ENCODE data around the gene PDXK. TPM values are rescaled to one million over a fixed set of nuclear protein-coding genes. Genes with fewer than 3 reads are reported as not detected.

The PDXK gene
- total RNA-seq, 1 experiment from 2014 or later = 210 TPM

DNA sequence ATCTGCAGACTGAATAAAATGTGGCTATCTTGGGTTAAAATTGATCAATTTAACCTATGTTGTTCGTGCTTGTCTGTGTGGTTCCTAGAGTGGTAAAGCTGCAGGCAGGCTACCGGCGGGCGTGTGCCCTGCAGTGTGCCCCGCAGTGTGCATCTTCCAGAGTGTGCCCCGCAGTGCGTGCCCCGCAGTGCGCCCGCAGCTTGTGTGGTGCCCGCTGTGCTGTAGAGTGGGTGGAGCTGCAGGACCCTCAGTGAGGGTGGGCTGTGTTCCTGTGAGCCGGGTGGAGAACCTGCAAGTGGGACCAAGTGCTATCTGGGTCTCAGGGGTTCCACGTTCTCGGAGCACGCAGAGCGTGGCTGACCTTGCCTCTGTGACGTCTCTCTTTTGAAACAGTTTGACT, 81.2 kb downstream of the PDXK start:
- intact Hi-C loops (cut with micrococcal nuclease) = no loop called here
- BruUV-seq (replicated peaks) = no TSS peak
- TF ChIP-seq, protein P1, sequence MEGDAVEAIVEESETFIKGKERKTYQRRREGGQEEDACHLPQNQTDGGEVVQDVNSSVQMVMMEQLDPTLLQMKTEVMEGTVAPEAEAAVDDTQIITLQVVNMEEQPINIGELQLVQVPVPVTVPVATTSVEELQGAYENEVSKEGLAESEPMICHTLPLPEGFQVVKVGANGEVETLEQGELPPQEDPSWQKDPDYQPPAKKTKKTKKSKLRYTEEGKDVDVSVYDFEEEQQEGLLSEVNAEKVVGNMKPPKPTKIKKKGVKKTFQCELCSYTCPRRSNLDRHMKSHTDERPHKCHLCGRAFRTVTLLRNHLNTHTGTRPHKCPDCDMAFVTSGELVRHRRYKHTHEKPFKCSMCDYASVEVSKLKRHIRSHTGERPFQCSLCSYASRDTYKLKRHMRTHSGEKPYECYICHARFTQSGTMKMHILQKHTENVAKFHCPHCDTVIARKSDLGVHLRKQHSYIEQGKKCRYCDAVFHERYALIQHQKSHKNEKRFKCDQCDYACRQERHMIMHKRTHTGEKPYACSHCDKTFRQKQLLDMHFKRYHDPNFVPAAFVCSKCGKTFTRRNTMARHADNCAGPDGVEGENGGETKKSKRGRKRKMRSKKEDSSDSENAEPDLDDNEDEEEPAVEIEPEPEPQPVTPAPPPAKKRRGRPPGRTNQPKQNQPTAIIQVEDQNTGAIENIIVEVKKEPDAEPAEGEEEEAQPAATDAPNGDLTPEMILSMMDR (IDR thresholded peaks at IDR 0.05; ENCODE audit: unreplicated experiment) = no peak
- Mint-ChIP-seq H3K36me3 (ENCODE audit: insufficient read depth, unreplicated experiment) (peaks cover 77% of the 10 kb centered on the region), H3K27ac (ENCODE audit: low read depth, unreplicated experiment) (no peak overlapping the region), H3K27me3 (ENCODE audit: insufficient read depth, unreplicated experiment) (no peaks in the 10 kb centered on the region), H3K4me1 (ENCODE audit: insufficient read depth, unreplicated experiment) (peaks cover 4% of the 10 kb centered on the region), H3K4me3 (ENCODE audit: unreplicated experiment) (no peak overlapping the region), H3K9me3 (ENCODE audit: unreplicated experiment) (no peaks in the 10 kb centered on the region)
- POLR2A ChIA-PET = interaction anchor here (1.0 kb wide), 1 partner anchor 10 kb away, joined by 7 read pairs; no protein-coding TSS in a partner anchor
- DNase-seq (ENCODE audit: unreplicated experiment) = no peak
- CTCF ChIA-PET = no interaction called here

DNA sequence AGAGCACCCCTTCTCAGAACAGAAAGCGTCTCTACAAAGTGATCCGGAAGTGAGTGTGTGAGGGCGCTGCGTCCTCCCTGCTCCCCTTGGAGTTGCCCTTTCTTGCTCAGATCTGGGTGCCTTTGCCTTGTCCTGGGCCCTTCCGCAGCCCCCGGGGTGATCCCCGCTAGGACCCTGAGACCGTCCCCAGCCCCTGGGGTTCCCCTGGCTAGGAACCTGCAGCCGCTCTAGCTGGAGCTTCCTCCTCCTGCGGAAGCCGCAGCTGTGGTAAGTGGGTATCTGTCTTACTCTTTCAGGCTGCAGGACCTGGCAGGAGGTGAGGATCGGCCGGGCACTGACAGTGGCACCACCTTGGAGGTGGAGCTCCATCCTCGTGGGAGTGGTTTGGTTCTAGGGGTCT, 81.6 kb downstream of the PDXK start:
- ChIA-PET CTCF (no interaction called here), POLR2A (interaction anchor here (1.0 kb wide), 1 partner anchor 10 kb away, joined by 7 read pairs; no protein-coding TSS in a partner anchor)
- intact Hi-C loops (cut with micrococcal nuclease) = no loop called here
- no peaks in the 10 kb centered on the region for H3K27me3 Mint-ChIP-seq (ENCODE audit: insufficient read depth, unreplicated experiment)
- peaks cover 4% of the 10 kb centered on the region for H3K4me1 Mint-ChIP-seq (ENCODE audit: insufficient read depth, unreplicated experiment)
- H3K36me3 Mint-ChIP-seq (ENCODE audit: insufficient read depth, unreplicated experiment) = peaks cover 73% of the 10 kb centered on the region
- H3K4me3 Mint-ChIP-seq (ENCODE audit: unreplicated experiment) = no peak overlapping the region
- H3K9me3 Mint-ChIP-seq (ENCODE audit: unreplicated experiment) = no peaks in the 10 kb centered on the region
- H3K27ac Mint-ChIP-seq (ENCODE audit: low read depth, unreplicated experiment) = no peak overlapping the region
- TF ChIP-seq, protein P1 (IDR thresholded peaks at IDR 0.05; ENCODE audit: unreplicated experiment) = no peak
- no peak for DNase-seq (ENCODE audit: unreplicated experiment)
- no TSS peak for BruUV-seq (replicated peaks)

DNA sequence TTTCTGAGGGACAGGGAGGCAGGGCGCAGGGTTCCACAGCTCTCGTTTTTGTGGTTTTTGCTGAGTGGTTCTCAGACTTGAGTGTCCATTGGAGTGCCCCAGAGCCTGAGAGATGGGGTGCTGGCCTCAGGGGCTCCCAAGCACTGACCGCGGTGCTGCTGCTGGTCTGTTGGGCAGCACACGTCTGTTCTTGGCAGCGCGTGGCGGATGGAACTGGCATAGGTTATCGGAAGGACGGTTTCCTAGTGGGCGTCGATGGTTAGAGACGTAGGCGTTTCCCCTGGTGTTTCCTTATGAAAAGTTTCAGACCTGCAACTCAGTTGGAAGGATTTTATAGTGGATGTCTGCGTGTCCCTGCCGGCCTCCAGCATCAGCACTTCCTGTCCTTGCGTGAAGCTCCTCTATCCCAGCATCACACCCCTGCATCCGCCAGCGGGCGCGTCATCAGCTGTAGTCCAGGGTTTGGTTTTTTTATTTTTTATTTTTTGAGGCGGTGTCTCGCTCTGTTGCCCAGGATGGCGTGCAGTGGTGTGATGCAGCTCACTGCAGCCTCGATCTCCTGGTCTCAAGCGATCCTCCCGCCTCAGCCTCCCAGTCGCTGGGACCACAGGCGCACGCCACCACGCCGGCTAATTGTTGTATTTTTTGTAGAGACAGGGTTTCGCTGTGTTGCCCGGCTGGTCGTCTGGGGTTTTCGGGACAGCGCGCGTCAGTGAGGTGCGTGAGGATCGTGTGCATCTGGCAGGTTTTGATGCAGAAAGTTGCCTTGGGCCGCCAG, 82.3 kb downstream of the PDXK start:
- Mint-ChIP-seq H3K27ac (ENCODE audit: low read depth, unreplicated experiment) (no peak overlapping the region), H3K4me3 (ENCODE audit: unreplicated experiment) (no peak overlapping the region), H3K9me3 (ENCODE audit: unreplicated experiment) (no peaks in the 10 kb centered on the region), H3K36me3 (ENCODE audit: insufficient read depth, unreplicated experiment) (peaks cover 66% of the 10 kb centered on the region), H3K27me3 (ENCODE audit: insufficient read depth, unreplicated experiment) (no peaks in the 10 kb centered on the region), H3K4me1 (ENCODE audit: insufficient read depth, unreplicated experiment) (peaks cover 4% of the 10 kb centered on the region)
- ChIA-PET CTCF (interaction anchor here (0.7 kb wide), 1 partner anchor 100 kb away, joined by 3 read pairs; no protein-coding TSS in a partner anchor), POLR2A (interaction anchor here (1.0 kb wide), 1 partner anchor 11 kb away, joined by 7 read pairs; no protein-coding TSS in a partner anchor)
- intact Hi-C loops (cut with micrococcal nuclease) = no loop called here
- TF ChIP-seq, protein P1 (IDR thresholded peaks at IDR 0.05; ENCODE audit: unreplicated experiment) = no peak
- no TSS peak for BruUV-seq (replicated peaks)
- no peak for DNase-seq (ENCODE audit: unreplicated experiment)

DNA sequence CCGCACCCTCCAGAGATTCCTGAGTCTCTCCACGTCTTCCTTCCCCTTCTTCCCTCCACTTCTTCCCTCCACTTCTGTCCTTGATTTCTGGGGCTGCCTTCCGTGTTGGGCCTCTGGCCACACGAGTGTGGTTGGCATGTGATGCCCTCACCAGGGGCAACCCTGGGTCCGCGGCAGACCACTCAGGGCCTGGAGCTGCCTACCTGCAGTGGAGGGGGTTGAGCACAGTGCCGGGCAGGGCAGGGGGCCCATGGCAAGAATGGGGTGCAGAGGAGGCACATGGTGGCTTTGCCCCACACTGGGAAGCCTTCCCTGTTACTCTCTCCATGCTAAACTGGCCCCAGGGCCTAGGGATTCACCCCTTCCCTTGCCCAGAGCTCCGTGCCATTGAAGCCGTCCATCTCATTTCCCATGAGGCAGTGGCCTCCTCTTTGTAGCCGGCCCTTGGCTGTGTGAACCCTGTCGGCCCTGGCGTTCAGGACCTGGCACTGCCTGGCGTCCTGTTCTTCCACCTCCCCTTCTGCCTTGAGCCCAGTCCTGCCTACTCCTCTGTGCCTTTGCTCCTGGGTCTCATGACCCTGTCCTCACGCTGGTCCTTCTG, 83.9 kb downstream of the PDXK start:
- Mint-ChIP-seq H3K27ac (ENCODE audit: low read depth, unreplicated experiment) (no peak overlapping the region), H3K4me3 (ENCODE audit: unreplicated experiment) (no peak overlapping the region), H3K36me3 (ENCODE audit: insufficient read depth, unreplicated experiment) (peaks cover 50% of the 10 kb centered on the region), H3K4me1 (ENCODE audit: insufficient read depth, unreplicated experiment) (peaks cover 4% of the 10 kb centered on the region), H3K9me3 (ENCODE audit: unreplicated experiment) (no peaks in the 10 kb centered on the region), H3K27me3 (ENCODE audit: insufficient read depth, unreplicated experiment) (no peaks in the 10 kb centered on the region)
- no TSS peak for BruUV-seq (replicated peaks)
- intact Hi-C loops (cut with micrococcal nuclease) = no loop called here
- ChIA-PET CTCF (interaction anchor here (0.6 to 1.3 kb wide), 2 partner anchors 9 to 13 kb away, joined by 3 read pairs; partner anchors contain the start of gene RRP1), POLR2A (no interaction called here)
- DNase-seq (ENCODE audit: unreplicated experiment) = no peak
- TF ChIP-seq, protein P1 (IDR thresholded peaks at IDR 0.05; ENCODE audit: unreplicated experiment) = no peak
